ENCODE results near the gene SESN1. TPM values are rescaled to one million over a fixed set of nuclear protein-coding genes. Genes with fewer than 3 reads are reported as not detected.
A peak's percentile ranks its signal among the peaks of the same experiment; 100 is the strongest.

Gene SESN1
- polyA plus RNA-seq, 1 donor: 28.8 TPM

DNA sequence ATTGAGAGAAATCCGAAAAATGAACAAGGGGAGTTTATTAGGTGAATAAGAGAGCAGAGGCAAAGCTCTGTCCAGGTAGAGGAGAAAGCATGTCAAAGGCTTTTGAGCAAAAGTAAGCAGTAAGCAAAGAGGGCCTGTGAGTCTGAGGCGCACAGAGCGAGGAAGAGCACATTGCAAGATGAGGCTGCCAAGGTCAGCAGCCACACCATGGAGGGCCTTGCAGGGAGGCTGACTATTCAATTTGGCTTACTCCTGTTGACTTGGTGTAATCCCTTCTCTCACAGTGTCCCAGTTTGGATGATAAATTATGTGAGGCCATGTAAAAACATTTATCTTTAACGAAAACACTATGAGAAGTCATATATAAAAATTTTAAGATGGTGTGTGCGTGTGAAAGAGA, 32.4 kb downstream of the SESN1 start:
- DNase-seq: no peak

GRCh38 chr6:109060571-109060970, 34.1 kb downstream of the SESN1 start:
- DNase-seq: no peak

DNA sequence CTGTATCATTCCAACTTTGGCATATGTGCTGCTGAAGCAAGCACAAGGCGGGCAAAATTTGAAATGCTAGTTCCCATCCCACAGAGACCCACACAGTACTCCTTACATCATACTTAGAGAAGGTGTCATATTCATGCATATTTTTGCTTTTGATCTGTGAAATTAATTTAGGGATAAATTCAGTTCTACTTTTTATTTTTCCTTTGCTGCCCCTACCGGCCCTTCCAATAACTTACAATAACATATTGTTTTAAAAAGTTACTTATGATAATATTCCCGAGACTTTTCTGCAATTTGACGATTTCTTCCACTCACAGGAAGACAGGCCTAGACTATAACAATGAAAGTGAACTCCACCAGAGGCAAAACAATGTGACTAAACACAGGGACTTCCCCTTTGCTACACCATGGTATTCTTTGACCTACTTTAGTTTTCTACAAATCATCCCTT, 35.0 kb downstream of the SESN1 start:
- no peak for DNase-seq

GRCh38 chr6:109059153-109059552, 35.5 kb downstream of the SESN1 start:
- no peak for DNase-seq

GRCh38 chr6:109058620-109059019, 36.0 kb downstream of the SESN1 start:
- DNase-seq: no peak

DNA sequence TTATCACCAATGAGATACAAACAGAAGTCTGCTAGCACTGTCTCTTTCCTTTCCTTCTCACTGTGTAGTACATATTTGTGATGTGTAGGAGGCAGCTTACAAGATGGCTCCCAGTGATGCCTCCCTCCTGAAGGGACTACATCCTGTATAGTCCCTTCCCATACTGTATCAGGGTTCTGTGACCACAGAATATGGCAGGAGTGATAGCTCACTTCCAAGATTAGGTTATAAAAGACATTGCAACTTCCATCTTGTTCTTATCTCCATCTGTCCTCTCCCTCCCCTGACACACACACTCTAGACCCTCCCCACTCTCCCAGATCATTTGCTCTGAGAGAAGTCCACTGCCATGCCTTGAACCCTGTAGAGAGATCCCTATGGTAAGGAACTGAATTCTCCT, 38.0 kb downstream of the SESN1 start:
- no peak for DNase-seq

DNA sequence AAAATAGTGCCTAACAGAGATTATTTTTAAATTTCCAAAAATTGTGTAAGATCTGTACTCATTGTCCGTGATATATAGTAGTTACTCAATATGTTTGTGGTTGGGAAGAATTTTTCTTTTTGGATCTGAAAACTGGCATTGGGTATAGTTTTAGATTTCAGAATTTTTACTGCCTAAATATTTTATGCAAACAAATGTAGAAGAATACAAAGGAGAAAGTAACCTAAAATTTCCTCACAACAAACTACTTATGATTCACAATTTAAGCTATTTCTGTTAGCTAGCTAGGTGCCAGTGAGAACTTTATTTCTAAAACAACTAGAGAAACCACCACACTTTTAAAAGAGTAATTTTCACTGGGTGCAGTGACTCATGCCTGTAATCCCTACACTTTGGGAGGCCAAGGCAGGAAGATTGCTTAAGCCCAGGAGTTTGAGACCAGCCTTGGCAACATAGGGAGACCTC, 38.8 kb downstream of the SESN1 start:
- DNase-seq: no peak

GRCh38 chr6:109053336-109053735, 41.3 kb downstream of the SESN1 start:
- peak; percentile 74 for DNase-seq

GRCh38 chr6:109052852-109053251, 41.8 kb downstream of the SESN1 start:
- no peak for DNase-seq

DNA sequence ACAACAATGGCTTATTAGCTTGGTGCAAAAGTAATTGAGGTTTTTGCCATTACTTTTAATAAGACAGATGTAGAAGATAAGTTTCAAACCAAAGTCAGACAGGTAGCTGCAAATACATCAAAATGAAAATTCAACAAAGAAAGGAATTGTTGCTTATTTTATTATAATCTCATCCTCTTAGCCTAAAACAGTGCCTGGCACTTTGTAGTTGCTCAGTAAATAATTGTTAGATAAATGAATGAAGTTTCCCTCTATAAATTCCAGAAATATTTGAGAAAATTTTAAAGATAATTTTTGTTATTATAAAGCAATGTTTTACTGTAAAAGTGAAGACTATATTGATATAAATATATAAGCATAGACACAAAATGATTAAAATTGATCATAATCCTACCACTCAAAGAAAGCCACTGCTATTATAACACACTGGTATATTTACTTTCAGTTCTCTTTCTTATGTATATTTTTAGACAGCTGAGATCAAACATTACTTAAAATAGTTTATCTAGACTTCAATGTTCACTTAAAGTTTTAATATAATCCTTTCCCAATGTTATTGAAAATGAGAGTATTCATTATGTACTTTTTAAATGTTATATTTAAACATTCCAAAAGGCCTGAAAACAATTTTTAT, 42.5 kb downstream of the SESN1 start:
- no peak for DNase-seq

DNA sequence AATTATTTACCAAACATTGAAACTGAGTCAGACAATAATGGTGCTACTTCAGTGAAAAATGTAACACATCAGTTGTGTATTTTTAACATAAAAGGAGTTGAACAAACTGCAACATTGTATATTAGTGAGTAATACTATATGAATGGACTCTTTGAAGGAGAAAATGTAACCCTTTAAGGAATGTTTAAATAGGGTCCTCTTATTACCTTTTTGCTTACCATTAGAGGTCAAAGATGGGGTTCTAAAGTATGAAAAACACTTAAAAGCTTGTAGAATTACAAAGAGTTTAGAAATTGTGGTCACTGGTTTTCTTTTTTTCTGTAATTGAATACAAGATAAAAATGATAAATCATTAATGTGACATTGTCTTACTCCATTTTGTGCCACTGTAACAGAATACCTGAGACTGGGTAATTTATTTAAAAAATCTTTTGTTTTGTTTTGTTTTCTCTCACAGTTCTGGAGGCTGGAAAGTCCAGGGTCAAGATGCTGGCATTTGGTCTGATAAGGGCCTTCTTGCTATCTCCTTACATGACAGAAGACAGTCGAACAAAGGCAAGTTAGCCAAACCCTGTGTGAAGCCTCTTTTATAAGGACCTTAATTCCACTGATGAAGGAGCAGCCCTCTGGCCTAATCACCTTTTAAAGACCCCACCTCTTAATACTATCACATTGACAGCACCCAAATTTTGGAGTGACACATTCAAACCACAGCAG, 43.2 kb downstream of the SESN1 start:
- no peak for DNase-seq

DNA sequence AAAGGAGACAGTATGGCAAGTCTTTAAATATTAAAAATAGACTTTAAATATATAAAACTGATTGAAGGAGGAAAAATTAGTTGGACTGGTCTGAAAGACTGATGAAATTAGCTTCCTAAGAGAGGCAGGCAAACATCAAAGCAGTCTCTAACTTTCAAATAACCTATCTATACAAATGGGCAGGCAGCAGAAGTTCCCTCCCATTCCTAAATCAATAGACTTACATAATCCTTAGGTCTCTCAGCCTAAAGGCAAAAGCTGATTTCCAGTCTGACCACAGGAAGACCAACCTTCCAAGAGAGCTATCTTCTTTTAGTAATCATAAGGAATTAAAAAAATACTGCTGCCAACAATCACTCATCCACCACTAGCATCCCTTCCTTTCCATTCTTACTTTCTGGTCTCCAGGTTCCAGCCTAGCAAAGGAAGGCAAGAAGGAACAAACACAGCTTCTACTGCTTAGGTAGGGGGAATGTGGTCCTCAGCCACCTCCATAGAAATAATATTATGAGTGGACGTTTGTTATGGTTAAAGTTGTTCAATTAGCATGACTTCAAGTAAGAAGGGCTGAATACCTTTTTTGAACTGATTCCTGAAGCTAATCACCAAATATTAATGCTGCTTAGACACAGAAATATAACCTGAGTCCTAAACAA, 44.1 kb downstream of the SESN1 start:
- DNase-seq: no peak

DNA sequence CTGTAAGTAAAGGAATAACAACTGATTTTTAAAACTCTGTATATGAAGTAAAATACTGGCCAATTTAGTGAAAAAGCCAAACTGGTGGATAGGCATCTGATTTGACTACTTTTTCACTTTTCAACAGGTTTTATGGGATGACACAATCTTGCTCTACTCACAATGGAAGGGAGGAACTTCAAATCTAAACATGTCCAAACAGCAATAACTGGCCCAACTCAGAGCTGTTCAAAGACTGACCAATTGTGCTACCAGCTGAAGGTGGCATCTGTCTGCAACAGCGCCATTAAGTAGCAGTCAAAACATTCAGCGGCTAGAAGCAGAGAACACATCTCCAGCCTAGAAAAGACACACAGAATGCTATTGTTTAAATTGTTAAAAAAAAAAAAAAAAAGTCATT, 44.6 kb downstream of the SESN1 start:
- no peak for DNase-seq

- no peak for DNase-seq
These were observed 45.8 kb downstream of the SESN1 start for GRCh38 chr6:109048670-109049415.

DNA sequence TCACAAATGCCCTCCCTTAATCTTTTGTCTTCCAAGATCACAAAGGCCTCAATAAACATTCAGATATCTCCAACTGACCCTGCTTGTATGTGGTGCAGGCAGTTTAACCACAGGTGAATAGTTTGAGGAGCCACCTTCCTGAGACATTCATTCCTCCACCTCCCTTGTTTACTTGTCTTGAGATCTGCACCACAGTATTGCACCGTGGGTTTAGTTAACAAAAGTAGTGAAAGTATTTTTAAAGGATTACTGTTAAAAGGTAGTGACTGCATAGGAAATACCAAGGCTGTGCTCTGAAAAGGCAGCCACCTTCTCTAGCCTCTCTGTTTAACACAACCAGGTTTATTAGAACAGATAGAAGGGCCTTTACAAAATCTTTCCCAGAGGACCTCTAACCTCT, 46.5 kb downstream of the SESN1 start:
- DNase-seq: no peak

GRCh38 chr6:109045493-109045892, 49.2 kb downstream of the SESN1 start:
- no peak for DNase-seq

DNA sequence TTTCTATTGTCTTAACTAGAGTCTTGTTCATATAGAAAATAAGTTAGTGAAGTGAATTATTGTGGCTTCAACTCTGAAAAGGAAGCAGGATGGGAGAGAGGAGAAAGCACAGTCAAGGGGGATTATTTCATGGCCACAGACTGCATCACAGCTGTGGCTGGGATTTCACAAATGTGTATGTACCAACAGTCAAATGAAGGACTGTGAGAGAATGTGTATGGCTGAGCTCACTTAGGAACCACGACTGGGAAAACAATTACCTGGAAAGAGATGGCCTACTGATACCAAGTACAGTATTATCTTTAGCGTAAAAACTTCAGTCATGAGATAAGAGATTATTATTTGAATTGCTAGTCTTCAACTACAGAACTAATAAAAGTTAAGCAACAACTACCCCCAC, 54.9 kb downstream of the SESN1 start:
- no peak for DNase-seq

GRCh38 chr6:109038837-109039398, 55.7 kb downstream of the SESN1 start:
- no peak for DNase-seq

GRCh38 chr6:109036574-109037294, 57.9 kb downstream of the SESN1 start:
- DNase-seq: no peak

DNA sequence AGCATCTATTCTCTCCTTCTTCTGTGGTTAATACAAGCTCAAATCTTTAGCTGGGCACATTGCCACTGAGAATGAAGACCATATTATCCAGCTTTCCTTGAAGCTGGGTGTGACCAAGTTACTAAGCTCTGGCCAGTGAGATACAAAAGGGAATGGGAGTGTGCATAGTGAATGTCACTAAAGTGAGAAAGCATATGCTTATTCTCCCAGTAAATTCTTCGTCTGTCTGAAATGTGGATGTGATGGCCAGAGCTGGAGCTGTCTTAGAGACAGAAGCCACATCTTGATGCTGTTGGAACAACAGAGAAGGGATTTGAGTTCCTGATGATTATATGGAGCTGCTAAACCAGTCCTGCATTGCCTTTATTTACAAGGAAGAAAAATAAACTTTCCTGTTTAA, 60.1 kb downstream of the SESN1 start:
- DNase-seq: no peak

DNA sequence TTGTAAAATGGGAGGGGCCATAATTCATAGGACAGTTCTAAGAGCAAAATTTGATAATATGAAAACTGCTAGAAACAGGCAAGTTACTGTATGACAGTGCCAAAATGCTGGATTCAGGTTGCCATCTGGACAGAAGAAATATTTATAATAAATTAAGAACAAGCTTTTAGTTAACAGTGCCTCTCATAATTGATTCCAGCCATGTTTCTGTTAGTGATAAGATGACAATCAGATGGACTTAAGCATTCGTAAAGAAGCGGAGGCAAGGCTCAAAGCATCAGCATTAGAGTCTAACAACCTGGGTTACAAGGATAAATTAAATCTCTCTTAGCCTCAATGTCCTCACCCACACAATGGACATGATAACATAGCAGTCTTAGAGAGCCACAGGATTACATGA, 61.0 kb downstream of the SESN1 start:
- DNase-seq: no peak

DNA sequence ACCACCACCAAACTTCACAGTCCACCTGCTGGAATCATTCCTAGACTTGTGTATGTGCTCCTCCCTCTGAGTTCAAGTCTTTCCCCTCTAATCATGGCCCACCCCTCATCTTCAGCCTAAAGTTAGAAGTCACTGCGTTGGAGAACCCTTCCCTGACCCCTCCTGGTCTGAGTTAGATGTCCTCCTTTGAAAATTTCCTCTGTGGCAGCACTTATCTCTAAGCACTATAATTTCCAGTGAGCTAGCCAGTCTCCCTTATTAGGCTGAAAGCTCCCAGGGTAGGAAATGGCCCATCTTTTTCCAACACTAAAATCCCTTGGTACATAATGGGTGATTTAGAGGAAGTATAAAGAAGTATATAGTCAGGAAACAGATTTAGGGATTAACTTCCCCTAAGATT, 63.2 kb downstream of the SESN1 start:
- DNase-seq: no peak
